M059J (cell line): ENCODE data around the gene TNFRSF25. TPM values are rescaled to one million over a fixed set of nuclear protein-coding genes. Genes with fewer than 3 reads are reported as not detected.
"Not testable (repeated sequence)": the region's sequence is repeated elsewhere in the genome, so short reads cannot be mapped to it uniquely, and the experiment has no call there.

Experiments
- DNase-seq: peaks from one replicate; pipeline ENCODE4 v3.0.0-alpha.2; 2012; ENCODE audit warnings: low read depth
- total RNA-seq: library from RNA; depleted of rRNA; stranded (reverse); fragments of >200 nt; shearing (Covaris generic); gene quantifications from 2 replicates; pipeline ENCODE4 v1.2.3, GENCODE V29; 2014

TNFRSF25 gene
- total RNA-seq, 1 experiment from 2014 or later, result 8.7 TPM

DNA sequence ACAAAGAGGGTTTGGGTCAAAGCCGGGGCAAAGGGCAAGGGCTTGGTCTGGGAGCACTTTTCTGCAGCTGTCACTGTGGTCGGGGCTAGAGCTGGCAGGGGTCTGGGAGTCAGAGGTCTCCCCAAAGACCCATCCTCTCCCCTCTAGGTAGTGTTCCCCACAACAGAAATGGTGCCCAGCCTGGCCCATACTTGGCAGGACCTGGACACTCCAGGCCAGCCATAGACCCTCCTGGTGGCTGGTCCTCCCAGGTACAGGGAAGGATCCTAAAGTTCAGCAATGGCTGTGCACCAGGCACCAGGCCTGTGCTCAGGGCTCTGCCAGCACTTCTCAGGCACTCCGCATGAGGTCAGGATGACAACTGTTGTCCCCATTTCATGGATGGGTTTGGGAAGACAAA lies 30.4 kb downstream of the TNFRSF25 start:
- no peak for DNase-seq

DNA sequence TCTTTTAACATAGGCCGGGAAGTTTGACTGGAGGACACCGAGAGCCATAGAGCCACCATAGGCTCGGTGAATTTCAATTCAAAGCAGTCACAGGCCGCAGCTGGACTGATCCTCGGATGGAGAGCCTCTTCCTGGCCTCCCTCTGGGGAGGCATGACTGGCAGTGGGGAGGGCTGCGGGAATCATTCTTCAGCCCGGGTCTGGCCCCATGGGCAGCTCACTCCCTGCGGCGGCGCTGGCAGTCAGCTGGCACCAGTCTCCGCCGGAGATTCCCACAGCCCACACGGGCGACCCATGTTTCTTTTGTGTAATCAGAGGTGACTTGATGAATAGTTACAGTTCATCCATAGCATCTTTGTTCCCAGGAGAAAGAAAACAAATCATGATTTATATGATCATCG lies 30.8 kb downstream of the TNFRSF25 start:
- DNase-seq, result no peak

DNA sequence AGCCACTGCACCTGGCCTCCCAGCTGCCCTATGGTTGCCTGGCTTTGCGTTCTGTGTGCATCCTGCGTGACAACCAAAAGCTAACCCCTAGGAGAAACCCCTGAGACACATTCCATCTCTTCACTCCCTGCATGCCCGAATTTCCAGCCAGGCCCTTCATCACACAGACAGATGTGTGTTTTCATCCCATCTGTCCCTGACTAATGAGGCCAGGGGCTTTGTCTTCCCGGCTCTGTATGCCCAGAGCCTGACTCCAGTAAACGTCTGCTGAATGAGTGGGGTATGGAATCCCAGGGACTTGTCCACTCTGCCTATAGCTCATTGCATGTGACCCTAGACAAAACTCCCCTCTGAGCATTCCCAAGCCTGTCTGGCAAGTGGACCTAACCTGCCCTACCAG lies 31.8 kb downstream of the TNFRSF25 start:
- no peak for DNase-seq

DNA sequence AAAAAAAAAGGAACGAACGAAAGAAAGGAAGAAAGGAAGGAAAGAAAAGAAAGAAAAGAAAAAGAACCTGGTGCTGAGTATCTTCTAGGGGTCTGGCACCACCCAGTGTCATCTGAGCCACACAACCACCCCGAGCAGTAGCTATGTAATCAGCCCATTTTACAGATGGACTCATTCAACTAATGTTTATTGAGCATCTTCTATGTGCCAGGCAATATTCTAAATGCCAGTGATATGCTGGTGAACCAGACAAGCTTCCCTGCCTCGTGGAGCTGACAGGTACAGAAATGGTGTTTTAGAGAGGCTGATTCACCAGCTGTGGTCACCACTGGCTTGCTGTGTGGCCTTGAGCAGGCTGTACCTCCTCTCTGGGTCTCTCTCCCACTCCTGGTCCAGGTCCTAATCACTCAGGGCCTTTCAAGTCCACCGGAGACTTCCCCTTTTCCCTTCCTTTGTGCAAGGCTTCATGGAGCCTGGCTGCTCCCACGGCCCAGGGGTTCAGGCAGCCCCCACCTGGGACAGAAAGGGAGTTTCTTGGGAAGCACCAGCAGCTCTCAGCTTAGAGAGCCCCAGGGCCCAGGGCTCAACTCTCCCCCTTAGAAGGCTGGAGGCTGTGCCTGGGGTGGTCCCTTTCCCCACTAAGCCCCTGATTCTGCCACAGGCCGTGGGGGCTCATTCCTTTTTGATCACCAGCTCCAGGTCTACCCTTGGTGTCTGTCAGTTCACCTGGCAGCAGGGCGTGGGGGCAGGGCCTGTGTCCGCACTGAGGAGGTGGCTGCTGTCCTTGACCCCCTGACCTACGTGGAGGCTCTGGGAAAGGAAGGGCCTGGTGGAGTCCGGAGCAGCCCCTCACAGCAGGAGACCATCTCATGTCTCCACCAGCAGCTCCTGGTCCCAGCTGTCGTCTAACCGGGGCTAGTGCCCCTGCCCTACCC lies 34.1 kb downstream of the TNFRSF25 start:
- not testable (repeated sequence) for DNase-seq

DNA sequence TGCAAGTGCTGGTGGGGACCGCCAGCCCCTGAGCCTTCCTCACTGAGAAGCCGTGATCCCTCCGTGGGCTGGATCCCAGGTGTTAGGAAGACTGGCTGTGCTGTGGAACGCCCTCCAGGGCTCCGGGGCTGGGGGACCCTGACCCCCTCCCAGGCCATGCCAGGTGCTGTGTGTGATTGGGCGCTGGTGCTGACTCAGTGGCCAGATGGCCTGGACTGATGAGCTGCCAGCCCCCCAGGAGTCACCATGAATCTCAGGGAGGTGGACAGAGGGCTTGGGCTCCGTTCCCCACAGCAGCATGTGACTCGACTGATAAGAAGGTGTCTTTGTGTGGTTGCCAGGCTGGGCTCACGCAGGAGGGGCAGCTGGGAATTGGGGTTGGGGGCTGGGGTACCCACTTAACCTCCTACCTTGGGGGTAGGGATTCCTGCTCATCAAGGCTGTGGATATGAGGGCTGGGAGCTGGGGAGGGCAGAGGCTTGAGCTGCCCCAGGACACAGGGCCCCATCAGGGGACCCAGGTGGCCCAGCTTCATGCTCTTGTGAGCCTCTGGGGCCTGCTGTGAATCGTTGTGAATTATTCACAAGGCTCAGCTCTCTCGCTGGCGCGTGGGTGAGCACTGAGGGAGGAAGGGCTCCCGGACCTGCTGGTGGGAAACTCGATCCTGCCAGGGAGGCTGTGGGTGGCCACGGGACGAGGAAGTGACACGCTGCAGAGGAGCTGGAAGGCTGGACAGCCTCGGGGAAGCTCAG lies 36.1 kb downstream of the TNFRSF25 start:
- DNase-seq, result not testable (repeated sequence)

DNA sequence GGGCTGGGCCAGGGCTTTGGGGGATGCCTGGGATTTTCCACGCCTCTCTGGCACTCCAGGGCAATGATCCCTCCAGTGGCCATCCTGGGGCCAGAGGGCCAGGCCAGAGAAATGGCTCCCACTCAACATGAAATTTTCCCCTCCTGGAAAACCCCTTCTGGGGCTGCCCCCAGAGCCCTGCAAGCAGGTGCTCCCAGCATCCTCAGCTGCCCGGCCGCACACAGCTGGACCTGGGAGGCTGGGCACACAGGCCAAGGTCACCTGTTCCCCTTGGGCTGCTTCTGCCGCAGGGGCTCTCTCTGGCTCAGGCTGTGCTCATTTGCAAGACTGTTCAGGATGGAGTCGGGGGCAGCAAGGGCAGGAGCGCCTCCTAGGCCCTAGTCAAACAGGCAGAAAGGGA lies 37.5 kb downstream of the TNFRSF25 start:
- DNase-seq, result not testable (repeated sequence)

DNA sequence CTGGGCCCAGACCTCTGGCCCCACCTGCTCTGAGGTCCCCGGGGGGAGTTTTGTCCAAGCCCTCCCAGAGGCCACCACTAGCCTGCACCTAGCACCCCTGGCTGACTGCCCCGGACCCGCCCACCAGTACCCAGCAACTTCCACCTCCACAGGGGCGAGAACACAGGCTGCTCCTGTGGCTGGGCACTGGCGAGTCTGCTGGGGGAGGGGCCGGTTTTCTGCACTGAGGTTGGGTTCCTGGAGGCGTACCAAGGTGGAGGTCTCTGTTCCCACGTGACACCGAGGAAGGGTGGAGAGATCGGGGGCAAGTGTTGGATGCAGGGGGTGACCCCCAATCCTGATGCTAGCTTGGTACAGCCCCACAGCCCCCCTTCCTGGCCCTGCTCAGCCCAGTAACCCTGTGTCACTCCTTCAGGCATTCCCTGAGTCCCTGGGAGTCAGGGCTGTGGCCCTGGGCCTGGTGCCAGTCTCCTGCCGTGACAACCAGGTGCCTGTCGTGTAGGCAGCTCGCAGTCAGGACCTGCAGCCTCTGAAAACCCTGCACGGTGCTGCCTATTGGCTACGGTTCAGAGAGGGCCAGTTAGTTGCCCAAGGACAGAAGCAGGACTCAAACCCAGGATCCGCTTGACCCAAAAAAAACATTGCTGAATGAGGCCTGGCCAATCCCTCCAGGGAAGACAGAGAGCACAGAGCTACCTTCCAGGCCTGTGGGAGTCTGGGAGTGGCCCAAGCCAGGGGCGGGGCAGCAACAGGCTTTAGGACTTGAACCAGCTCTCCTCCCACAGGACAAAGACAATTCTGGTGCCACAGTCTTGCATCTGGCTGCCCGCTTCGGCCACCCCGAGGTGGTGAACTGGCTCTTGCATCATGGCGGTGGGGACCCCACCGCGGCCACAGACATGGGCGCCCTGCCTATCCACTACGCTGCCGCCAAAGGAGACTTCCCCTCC lies 38.3 kb downstream of the TNFRSF25 start:
- peak; percentile 29 for DNase-seq

DNA sequence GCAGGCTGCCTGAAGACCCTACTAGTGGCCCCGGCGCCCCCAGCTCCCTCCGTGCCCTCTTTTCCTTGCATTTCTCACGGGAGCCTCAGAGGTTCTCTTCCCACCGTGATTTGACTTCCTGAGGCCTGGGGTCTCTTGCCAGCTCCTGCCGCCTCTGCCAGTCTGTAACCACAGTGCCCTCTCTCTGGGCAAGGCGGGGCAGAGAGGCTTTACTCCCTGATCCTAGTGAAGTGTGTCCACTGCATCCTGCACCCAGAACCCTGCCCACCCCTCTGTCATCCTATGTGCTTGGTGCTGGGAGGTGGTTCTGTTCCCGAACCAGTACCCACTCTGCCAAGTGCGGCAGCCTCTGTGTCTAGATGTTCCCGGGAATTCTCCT lies 39.0 kb downstream of the TNFRSF25 start:
- no peak for DNase-seq

DNA sequence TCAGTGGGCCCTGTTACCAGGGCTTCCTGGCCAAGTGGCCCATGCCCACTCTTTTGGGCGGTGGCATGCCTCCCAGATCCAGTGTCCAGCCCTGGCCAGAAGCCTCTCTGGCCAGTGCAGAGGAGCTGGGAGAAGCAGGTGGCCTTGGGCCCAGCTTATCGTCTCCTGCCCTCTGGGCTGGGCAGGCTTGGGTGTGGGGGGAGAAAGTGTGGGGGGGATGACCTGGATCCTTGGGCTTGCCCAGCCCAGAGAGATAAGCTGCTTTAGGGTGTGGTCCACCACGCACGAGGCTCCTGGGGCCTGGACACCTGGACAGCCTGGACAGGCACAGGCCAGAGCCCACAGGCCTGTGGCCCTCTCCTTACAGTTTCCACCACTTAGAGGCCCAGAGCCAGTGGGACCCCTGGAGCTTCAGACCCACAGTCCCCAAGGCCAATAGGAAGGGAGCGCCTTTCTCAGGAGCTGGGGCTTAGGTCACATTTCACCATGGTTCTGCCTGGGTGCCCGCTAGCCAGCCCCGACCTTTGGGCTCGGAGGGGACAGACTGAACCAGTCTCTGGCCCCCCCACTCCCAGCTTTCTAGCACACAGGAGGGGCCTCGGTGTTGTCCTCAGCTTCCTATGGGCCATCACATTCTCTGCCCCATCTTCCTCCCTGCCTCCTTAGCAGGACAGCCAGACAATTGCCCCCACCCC lies 39.5 kb downstream of the TNFRSF25 start:
- no peak for DNase-seq

DNA sequence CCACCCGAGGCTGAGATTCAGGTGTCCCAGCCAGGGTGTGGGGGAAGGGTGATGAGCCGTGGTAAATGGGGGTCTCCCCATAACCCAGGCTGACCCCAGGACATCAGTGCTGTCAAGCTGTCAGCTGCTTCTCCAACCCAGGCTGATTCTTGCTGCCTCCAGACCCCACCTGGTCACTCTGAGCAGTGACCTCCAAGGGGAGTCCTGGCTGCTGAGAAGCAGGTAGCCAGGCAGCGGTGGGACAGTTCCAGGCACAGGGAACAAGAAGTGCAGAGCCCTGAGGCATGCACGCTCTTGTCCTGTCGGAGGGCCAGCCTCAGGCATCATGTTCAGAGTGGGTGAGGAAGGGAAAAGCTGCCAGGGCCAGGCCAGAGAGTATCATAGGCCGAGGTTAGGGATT lies 40.3 kb downstream of the TNFRSF25 start:
- no peak for DNase-seq

DNA sequence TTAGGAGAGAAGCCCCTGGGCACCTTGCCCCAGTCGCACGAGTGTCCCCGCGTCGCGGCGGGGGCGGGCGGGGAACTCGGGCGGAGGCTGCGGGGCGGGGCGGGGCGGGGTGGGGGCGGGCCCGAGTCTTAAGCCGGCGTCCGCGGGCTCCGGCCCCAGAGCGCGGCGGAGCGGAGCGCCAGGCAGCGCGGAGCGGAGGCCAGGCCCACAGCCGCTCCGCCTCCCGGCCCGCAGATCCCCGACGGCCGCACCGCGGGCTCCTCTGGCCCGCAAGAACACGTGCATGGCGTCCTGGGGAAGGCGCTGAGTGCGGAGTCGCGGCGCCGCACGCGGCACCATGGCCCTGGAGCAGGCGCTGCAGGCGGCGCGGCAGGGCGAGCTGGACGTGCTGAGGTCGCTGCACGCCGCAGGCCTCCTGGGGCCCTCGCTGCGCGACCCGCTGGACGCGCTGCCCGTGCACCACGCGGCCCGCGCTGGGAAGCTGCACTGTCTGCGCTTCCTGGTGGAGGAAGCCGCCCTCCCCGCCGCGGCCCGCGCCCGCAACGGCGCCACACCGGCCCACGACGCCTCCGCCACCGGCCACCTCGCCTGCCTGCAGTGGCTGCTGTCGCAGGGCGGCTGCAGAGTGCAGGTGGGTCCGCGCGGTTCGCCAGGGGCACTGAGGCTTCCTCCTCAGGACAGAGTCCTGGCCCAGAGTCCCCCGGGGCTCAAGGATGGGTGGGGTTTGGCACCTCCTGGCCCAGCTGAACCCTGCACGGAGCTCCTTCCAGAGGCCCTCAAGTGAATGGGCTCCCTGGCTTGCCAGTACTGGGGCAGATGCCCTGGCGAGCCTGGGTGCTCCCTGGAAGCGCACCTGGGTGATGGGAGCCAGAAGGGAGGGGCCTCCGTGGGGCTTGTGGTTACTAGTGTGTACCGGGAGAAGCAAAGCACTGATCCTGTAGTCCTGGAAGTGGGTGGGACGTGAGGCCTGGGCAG lies 41.1 kb downstream of the TNFRSF25 start, which contains the start of gene ESPN:
TSS of gene ESPN (plus strand) at position 158 of the 975 bp plus-strand sequence. CDS start at position 338, 180 bp downstream.
- DNase-seq, result no peak

DNA sequence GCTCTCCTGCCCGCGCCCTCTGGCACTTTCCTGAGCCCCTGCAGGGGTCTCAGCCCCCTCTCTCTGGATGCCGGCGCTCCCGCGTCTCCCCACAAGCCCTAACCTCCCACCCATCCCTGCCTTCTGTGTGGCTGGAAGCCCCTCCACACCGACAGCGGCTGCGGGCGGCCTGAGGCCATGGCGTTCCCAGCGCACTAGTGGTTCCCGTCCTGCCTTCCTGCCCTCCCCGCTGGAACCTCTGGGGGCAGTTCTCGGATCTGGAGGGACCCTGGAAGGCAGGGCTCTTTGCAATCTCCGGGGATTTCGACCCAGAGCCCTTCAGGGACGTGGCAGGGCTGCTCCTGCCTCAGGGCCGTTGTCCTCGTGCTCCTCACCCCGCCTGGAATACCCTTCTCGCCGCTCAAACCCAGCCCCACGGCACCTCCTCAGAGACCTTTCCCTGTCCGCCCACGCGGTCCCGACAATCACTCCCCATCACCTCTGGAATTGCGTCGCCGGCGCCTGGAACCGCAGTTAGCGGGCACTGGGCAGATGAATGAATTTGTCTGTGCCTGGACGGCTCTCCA lies 41.9 kb downstream of the TNFRSF25 start:
- DNase-seq, result no peak

DNA sequence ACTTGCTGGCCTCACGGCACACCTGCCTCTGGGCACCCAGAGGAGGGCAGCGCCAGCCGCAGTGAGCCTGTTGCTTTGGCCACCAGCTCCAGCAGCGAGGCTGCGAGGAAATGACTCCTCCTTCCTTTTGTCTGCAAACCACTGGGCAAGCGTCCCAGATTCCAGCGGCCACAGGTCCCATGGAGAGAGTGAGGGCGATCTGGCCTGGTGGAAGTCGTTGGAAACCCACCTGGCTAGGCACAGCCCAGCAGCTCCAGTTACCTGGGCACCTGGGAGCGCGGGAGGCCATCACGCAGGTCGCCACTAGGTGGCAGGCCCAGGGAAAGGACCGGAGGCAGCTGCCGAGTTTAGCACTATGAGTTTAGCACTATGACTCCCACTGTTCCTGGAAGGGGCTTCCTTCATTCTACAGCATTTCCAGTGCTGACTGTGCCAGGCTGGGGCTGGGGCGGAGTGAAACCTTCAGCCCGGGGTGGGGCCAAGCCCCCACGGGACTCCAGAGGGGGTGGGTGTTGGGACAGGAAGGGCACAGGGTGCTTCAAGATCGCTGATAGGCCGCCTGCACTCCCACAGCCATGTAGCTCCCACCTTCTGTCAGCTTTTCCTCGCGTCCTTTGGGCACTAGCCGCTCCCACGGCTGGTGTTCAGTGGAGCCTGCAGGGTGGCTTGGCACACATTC lies 42.5 kb downstream of the TNFRSF25 start:
- DNase-seq, result peak; percentile 88

DNA sequence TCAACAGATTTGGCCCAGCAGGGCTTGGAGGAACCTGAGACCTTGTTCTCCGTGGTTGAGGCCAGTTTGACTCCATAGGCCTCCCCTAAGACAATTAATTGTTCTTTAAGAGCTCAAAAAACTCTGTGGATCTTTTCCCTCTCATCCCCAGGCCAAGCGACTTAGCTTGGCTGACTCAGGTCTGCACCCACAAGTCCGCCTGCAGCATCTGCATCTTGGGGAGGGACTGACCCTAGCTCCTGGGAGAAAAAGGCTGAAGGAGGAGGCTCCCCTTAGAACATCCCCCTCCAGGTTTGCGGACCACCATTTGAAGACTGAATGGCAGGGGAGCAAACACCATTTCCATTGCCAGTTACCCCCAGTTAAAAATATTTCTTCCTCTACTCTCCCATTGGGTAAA lies 44.7 kb downstream of the TNFRSF25 start:
- DNase-seq, result no peak

DNA sequence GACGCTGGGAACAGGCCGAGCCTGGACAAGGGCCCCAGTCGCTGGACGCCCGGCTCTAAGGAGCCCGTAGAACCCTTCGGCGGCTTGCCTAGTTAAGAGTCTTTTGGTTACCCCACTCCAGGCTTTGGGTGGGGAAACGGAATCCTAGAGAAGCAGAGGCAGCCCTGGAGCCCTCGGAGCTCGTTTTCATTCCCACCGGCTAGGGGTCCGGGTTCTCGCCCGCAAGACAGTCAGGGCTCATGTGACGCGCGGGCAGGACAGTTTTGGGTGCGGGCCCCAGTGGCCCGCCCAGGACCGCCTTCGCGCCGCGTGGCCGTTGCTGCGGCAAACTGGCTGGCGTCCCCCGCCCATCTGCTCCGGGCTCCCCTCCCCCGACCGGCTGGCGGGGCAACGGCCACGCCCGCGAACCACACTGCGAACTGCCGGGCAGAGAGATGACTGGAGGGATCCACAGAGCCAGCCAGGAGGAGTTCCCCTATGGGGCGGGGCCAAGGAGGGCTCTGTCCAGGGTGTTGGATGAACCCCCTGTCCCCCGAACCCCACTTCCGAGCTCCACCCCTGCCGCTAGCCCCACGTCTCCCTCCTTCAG lies 45.4 kb downstream of the TNFRSF25 start:
- no peak for DNase-seq

DNA sequence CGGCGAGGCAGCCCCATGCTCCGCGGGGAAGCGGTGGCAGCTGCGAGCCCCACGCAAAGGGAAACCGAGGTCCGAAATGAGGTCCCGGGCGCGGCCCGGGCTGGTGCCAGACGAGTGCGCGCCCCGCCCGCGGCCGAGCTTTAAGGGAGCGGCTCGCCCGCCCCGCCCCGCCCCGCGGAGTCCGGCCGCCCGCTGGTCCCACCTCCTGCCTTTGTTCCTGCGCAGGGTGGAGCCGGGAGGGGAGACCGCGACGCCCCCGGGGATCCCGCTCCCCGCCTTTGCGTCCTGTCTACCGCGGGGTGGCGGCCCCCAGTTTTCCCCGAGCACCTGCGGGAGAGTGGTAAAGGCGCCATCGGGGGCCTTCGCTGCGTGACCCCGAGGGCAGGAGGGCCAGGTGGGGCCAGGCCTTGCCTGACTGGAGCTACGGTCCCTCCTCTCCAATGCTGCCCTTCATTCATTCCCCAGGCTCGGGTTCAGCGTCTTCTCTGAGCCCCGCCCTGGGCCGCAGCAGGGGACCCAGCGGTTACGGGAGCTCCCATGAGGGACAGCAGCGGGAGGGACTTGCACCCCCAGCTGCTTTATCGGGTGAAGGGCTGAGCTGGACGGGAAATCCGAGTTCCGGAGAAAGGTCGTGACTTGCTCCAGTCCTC lies 46.0 kb downstream of the TNFRSF25 start, which contains the start of gene HES2:
TSS of gene HES2 (minus strand) at position 116 of the 650 bp plus-strand sequence. CDS start at position 17, 99 bp downstream.
- peak; percentile 21 for DNase-seq

DNA sequence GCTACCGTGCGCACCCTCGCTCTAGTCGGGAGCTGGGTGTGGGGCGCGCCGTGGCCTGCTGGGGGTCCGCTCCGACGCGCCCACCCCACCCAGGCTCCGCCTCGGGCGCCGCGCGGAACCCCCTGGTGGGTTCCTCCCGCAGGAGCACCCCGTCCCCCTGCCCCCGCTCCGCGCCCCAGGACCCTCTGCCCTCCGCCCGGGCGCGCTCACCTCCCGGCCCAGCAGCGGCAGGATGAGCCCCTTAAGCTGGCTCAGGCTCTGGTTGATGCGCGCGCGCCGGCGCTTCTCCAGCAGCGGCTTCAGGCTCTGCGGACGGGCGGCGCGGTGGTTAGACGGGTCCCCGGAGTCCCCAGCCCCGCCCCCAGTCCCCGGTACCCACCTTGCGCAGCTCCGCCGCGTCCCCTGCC lies 46.6 kb downstream of the TNFRSF25 start:
- no peak for DNase-seq
